GM12865 (cell line): ENCODE data around the gene ABCG8.

Experiments used
- DNase-seq: peaks from one replicate; pipeline ENCODE4 v3.0.0; 2010; ENCODE audit warnings: low read depth
- H3K4me3 ChIP-seq: 2 replicates; pipeline ENCODE4 v1.5.1; 2011; ENCODE audit warnings: mild to moderate bottlenecking, low read depth, low read length, control low read depth
- CTCF ChIP-seq: IDR thresholded peaks from 2 replicates; pipeline ENCODE4 v1.5.1; 2011; ENCODE audit warnings: low read length, control low read depth, low read depth, inconsistent platforms; ENCODE audit not compliant: insufficient read depth; ENCODE audit errors: missing control alignments

The ABCG8 gene

GRCh38 chr2:43837831-43838559 lies 776 bp upstream of the ABCG8 start:
- no peak for DNase-seq
- no peak for TF ChIP-seq CTCF
- no peak overlapping the region for H3K4me3 ChIP-seq

GRCh38 chr2:43839776-43840564 lies 1.2 kb downstream of the ABCG8 start:
- TF ChIP-seq CTCF: no peak
- DNase-seq: no peak
- no peak overlapping the region for H3K4me3 ChIP-seq

GRCh38 chr2:43840965-43841364 lies 2.2 kb downstream of the ABCG8 start:
- no peak for TF ChIP-seq CTCF
- DNase-seq: no peak
- H3K4me3 ChIP-seq: no peak overlapping the region

- no peak for DNase-seq
- TF ChIP-seq CTCF: no peak
- no peak overlapping the region for H3K4me3 ChIP-seq
These were observed 3.4 kb downstream of the ABCG8 start for GRCh38 chr2:43841949-43842865.

- DNase-seq: no peak
- TF ChIP-seq CTCF: no peak
- H3K4me3 ChIP-seq: no peak overlapping the region
These were observed 4.1 kb downstream of the ABCG8 start for GRCh38 chr2:43842866-43843226.

- DNase-seq: no peak
- no peak for TF ChIP-seq CTCF
- no peak overlapping the region for H3K4me3 ChIP-seq
These were observed 6.4 kb downstream of the ABCG8 start for GRCh38 chr2:43845181-43845580.
